ENCODE results near the gene CAMK2D. TPM values are rescaled to one million over a fixed set of nuclear protein-coding genes. Genes with fewer than 3 reads are reported as not detected.

Gene CAMK2D
- polyA plus RNA-seq, 3 donors = 10.4 to 30.6 (median 19.6) TPM

DNA sequence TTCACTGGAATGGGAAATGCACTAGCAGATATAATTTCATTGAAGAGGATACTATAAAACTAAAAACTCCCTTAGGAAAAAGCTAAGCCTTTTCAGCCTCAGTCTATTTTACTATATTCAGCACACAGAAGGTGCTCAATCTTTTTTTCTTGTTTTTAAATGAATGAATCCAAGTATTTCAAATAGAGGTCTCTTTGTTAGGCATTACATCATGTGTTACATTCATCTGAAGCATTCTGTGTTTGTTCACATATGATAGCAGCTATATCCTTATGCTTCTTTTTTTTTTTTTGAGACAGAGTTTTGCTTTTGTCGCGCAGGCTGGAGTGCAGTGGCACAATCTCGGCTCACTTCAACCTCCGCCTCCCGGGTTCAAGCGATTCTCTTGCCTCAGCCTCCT is 278.4 kb downstream of the CAMK2D start:
- Mint-ChIP-seq H3K27ac (no peak overlapping the region), H3K4me3 (no peak overlapping the region), H3K9me3 (peaks cover 0 to 7% (median 0%) of the 10 kb centered on the region in 7 donors), H3K4me1 (no peaks in the 10 kb centered on the region), H3K27me3 (ENCODE audit: low read depth in 3 of 3) (peaks cover 2 to 6% (median 2%) of the 10 kb centered on the region in 3 donors), H3K36me3 (no peaks in the 10 kb centered on the region)
- no peaks in the 10 kb centered on the region for H3K79me2 ChIP-seq (ENCODE audit: insufficient read depth, low read length)
- TF ChIP-seq, protein P1, sequence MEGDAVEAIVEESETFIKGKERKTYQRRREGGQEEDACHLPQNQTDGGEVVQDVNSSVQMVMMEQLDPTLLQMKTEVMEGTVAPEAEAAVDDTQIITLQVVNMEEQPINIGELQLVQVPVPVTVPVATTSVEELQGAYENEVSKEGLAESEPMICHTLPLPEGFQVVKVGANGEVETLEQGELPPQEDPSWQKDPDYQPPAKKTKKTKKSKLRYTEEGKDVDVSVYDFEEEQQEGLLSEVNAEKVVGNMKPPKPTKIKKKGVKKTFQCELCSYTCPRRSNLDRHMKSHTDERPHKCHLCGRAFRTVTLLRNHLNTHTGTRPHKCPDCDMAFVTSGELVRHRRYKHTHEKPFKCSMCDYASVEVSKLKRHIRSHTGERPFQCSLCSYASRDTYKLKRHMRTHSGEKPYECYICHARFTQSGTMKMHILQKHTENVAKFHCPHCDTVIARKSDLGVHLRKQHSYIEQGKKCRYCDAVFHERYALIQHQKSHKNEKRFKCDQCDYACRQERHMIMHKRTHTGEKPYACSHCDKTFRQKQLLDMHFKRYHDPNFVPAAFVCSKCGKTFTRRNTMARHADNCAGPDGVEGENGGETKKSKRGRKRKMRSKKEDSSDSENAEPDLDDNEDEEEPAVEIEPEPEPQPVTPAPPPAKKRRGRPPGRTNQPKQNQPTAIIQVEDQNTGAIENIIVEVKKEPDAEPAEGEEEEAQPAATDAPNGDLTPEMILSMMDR (IDR thresholded peaks at IDR 0.05) = no peak
- intact Hi-C loops (cut with micrococcal nuclease) = no loop called here
- H4K20me1 ChIP-seq (ENCODE audit: insufficient read depth, low read length) = no peaks in the 10 kb centered on the region
- H3K4me2 ChIP-seq (replicated peaks; ENCODE audit: extremely low read depth, low read length, poor library complexity, severe bottlenecking) = no peak overlapping the region
- no peak overlapping the region for H2AFZ ChIP-seq (ENCODE audit: insufficient read depth, low read depth, low read length, poor library complexity, severe bottlenecking)
- DNase-seq = no peak
- H3K9ac ChIP-seq (ENCODE audit: insufficient read depth, low read length, poor library complexity, severe bottlenecking) = no peak overlapping the region
- no peaks in the 10 kb centered on the region for H3K27me3 ChIP-seq (ENCODE audit: control insufficient read depth in 2 of 2, insufficient read depth in 2 of 2, low read length in 2 of 2)
- no peaks in the 10 kb centered on the region for H3K9me3 ChIP-seq (replicated peaks in 1 of 2; ENCODE audit: control insufficient read depth in 1 of 2, insufficient read depth in 1 of 2, low read length in 2 of 2)
- H3K36me3 ChIP-seq (replicated peaks in 1 of 2; ENCODE audit: control insufficient read depth in 1 of 2, insufficient read depth in 2 of 2, low read length in 2 of 2) = no peaks in the 10 kb centered on the region
- 95% methylated on average over 4 of the region's 6 CpGs for WGBS (ENCODE audit: insufficient coverage)
- H3K4me3 ChIP-seq (replicated peaks in 1 of 3; ENCODE audit: low read depth in 2 of 3, low read length in 3 of 3) = no peak overlapping the region
- H3K4me1 ChIP-seq (ENCODE audit: control insufficient read depth in 1 of 2, insufficient read depth in 2 of 2, low read length in 2 of 2) = no peaks in the 10 kb centered on the region
- no peak overlapping the region for H3K27ac ChIP-seq (ENCODE audit: low read depth in 1 of 2, low read length in 2 of 2)

DNA sequence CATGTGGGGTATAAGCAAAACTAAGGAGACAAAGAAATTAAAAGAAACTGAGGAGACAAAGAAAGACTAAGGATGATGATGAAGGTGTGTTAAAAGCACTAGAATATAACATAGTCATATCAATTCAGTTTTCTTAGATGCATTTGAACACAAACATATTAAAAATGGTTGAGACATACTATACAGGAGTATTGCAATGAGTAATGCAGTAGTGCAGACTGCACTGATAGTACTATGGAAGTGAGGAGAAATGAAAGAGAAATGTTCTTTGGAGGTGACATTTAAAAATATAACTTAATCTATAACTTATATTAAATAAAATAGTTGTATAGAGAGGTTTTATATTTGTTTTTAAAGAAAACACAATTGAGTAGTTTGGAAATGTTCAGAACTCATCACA is 279.2 kb downstream of the CAMK2D start:
- H3K79me2 ChIP-seq (ENCODE audit: insufficient read depth, low read length) = no peaks in the 10 kb centered on the region
- peaks cover 2 to 6% (median 2%) of the 10 kb centered on the region in 3 donors for H3K27me3 Mint-ChIP-seq (ENCODE audit: low read depth in 3 of 3)
- no peaks in the 10 kb centered on the region for H3K36me3 ChIP-seq (replicated peaks in 1 of 2; ENCODE audit: control insufficient read depth in 1 of 2, insufficient read depth in 2 of 2, low read length in 2 of 2)
- DNase-seq = no peak
- H3K27ac Mint-ChIP-seq = no peak overlapping the region
- H3K4me1 Mint-ChIP-seq = no peaks in the 10 kb centered on the region
- intact Hi-C loops (cut with micrococcal nuclease) = no loop called here
- no peak overlapping the region for H3K27ac ChIP-seq (ENCODE audit: low read depth in 1 of 2, low read length in 2 of 2)
- no peak overlapping the region for H3K4me3 ChIP-seq (replicated peaks in 1 of 3; ENCODE audit: low read depth in 2 of 3, low read length in 3 of 3)
- no peaks in the 10 kb centered on the region for H4K20me1 ChIP-seq (ENCODE audit: insufficient read depth, low read length)
- H3K9me3 ChIP-seq (replicated peaks in 1 of 2; ENCODE audit: control insufficient read depth in 1 of 2, insufficient read depth in 1 of 2, low read length in 2 of 2) = peaks cover 2 to 3% of the 10 kb centered on the region in 2 donors
- no peaks in the 10 kb centered on the region for H3K4me1 ChIP-seq (ENCODE audit: control insufficient read depth in 1 of 2, insufficient read depth in 2 of 2, low read length in 2 of 2)
- no peaks in the 10 kb centered on the region for H3K27me3 ChIP-seq (ENCODE audit: control insufficient read depth in 2 of 2, insufficient read depth in 2 of 2, low read length in 2 of 2)
- no peak overlapping the region for H3K9ac ChIP-seq (ENCODE audit: insufficient read depth, low read length, poor library complexity, severe bottlenecking)
- H3K4me2 ChIP-seq (replicated peaks; ENCODE audit: extremely low read depth, low read length, poor library complexity, severe bottlenecking) = no peak overlapping the region
- H2AFZ ChIP-seq (ENCODE audit: insufficient read depth, low read depth, low read length, poor library complexity, severe bottlenecking) = no peak overlapping the region
- no peak overlapping the region for H3K4me3 Mint-ChIP-seq
- no peaks in the 10 kb centered on the region for H3K36me3 Mint-ChIP-seq
- TF ChIP-seq, protein P1 (IDR thresholded peaks at IDR 0.05) = no peak
- H3K9me3 Mint-ChIP-seq = peaks cover 0 to 10% (median 3%) of the 10 kb centered on the region in 7 donors

Data from CD14-positive monocyte (primary cell).